ENCODE measurements around the gene SMAD3. TPM values are rescaled to one million over a fixed set of nuclear protein-coding genes. Genes with fewer than 3 reads are reported as not detected.

Gene SMAD3
- total RNA-seq, 2 experiments from 2014 or later = 35.1 to 39.2 TPM

- no peaks in the 10 kb centered on the region for H3K27me3 Mint-ChIP-seq (ENCODE audit: low read depth)
- peaks cover 8% of the 10 kb centered on the region for H3K4me1 Mint-ChIP-seq (ENCODE audit: low read depth)
- H3K4me3 Mint-ChIP-seq = no peak overlapping the region
- no peak for DNase-seq
- H3K36me3 Mint-ChIP-seq (ENCODE audit: low read depth) = peaks cover 22% of the 10 kb centered on the region
- intact Hi-C loops (cut with micrococcal nuclease) = no loop called here
- CTCF ChIA-PET = interaction anchor here (0.6 kb wide), 1 partner anchor 15 kb away, joined by 5 read pairs; no protein-coding TSS in a partner anchor
- H3K27ac Mint-ChIP-seq = no peak overlapping the region
- no peaks in the 10 kb centered on the region for H3K9me3 Mint-ChIP-seq
Observed at GRCh38 chr15:67193223-67193990, 128.0 kb downstream of the SMAD3 start.

GRCh38 chr15:67194171-67195114 is 129.0 kb downstream of the SMAD3 start:
- CTCF ChIA-PET = no interaction called here
- peak overlapping the region; percentile 11 for H3K27ac Mint-ChIP-seq
- H3K27me3 Mint-ChIP-seq (ENCODE audit: low read depth) = no peaks in the 10 kb centered on the region
- no peak overlapping the region for H3K4me3 Mint-ChIP-seq
- no peaks in the 10 kb centered on the region for H3K9me3 Mint-ChIP-seq
- peaks cover 12% of the 10 kb centered on the region for H3K4me1 Mint-ChIP-seq (ENCODE audit: low read depth)
- DNase-seq = no peak
- H3K36me3 Mint-ChIP-seq (ENCODE audit: low read depth) = peaks cover 21% of the 10 kb centered on the region
- intact Hi-C loops (cut with micrococcal nuclease) = no loop called here

GRCh38 chr15:67195305-67195704 is 129.9 kb downstream of the SMAD3 start:
- H3K9me3 Mint-ChIP-seq = no peaks in the 10 kb centered on the region
- DNase-seq = no peak
- intact Hi-C loops (cut with micrococcal nuclease) = no loop called here
- no peak overlapping the region for H3K27ac Mint-ChIP-seq
- no peak overlapping the region for H3K4me3 Mint-ChIP-seq
- CTCF ChIA-PET = no interaction called here
- H3K4me1 Mint-ChIP-seq (ENCODE audit: low read depth) = peaks cover 12% of the 10 kb centered on the region
- H3K27me3 Mint-ChIP-seq (ENCODE audit: low read depth) = no peaks in the 10 kb centered on the region
- H3K36me3 Mint-ChIP-seq (ENCODE audit: low read depth) = peaks cover 22% of the 10 kb centered on the region

- Mint-ChIP-seq H3K9me3 (no peaks in the 10 kb centered on the region), H3K4me3 (no peak overlapping the region), H3K36me3 (ENCODE audit: low read depth) (peaks cover 22% of the 10 kb centered on the region), H3K27ac (no peak overlapping the region), H3K27me3 (ENCODE audit: low read depth) (no peaks in the 10 kb centered on the region), H3K4me1 (ENCODE audit: low read depth) (peaks cover 12% of the 10 kb centered on the region)
- no peak for DNase-seq
- CTCF ChIA-PET = no interaction called here
- intact Hi-C loops (cut with micrococcal nuclease) = no loop called here
Observed at GRCh38 chr15:67196222-67196621, 130.8 kb downstream of the SMAD3 start.

GRCh38 chr15:67196672-67197363 is 131.4 kb downstream of the SMAD3 start:
- Mint-ChIP-seq H3K36me3 (ENCODE audit: low read depth) (peaks cover 24% of the 10 kb centered on the region), H3K4me1 (ENCODE audit: low read depth) (peaks cover 12% of the 10 kb centered on the region), H3K27me3 (ENCODE audit: low read depth) (no peaks in the 10 kb centered on the region), H3K9me3 (no peaks in the 10 kb centered on the region), H3K4me3 (no peak overlapping the region), H3K27ac (peak overlapping the region; percentile 15)
- intact Hi-C loops (cut with micrococcal nuclease) = no loop called here
- CTCF ChIA-PET = no interaction called here
- no peak for DNase-seq

GRCh38 chr15:67197364-67197695 is 131.9 kb downstream of the SMAD3 start:
- Mint-ChIP-seq H3K4me3 (no peak overlapping the region), H3K36me3 (ENCODE audit: low read depth) (peaks cover 24% of the 10 kb centered on the region), H3K4me1 (ENCODE audit: low read depth) (peaks cover 10% of the 10 kb centered on the region), H3K9me3 (no peaks in the 10 kb centered on the region), H3K27ac (no peak overlapping the region), H3K27me3 (ENCODE audit: low read depth) (no peaks in the 10 kb centered on the region)
- intact Hi-C loops (cut with micrococcal nuclease) = no loop called here
- CTCF ChIA-PET = no interaction called here
- DNase-seq = no peak

- DNase-seq = peak; percentile 46
- Mint-ChIP-seq H3K36me3 (ENCODE audit: low read depth) (peaks cover 21% of the 10 kb centered on the region), H3K4me1 (ENCODE audit: low read depth) (peaks cover 10% of the 10 kb centered on the region), H3K27ac (peak overlapping the region; percentile 67), H3K27me3 (ENCODE audit: low read depth) (no peaks in the 10 kb centered on the region), H3K9me3 (no peaks in the 10 kb centered on the region), H3K4me3 (no peak overlapping the region)
- intact Hi-C loops (cut with micrococcal nuclease) = no loop called here
- CTCF ChIA-PET = interaction anchor here (0.6 kb wide), 1 partner anchor 654 kb away, joined by 4 read pairs; no protein-coding TSS in a partner anchor
Observed at GRCh38 chr15:67198157-67198754, 132.9 kb downstream of the SMAD3 start.

- peaks cover 24% of the 10 kb centered on the region for H3K36me3 Mint-ChIP-seq (ENCODE audit: low read depth)
Observed at GRCh38 chr15:67199391-67199790, 134.0 kb downstream of the SMAD3 start.

GRCh38 chr15:67199881-67200763 is 134.7 kb downstream of the SMAD3 start:
- H3K9me3 Mint-ChIP-seq = no peaks in the 10 kb centered on the region
- CTCF ChIA-PET = interaction anchor here (0.9 to 1.4 kb wide), 3 partner anchors 12 to 28 kb away, joined by 3 to 4 read pairs (median 3); no protein-coding TSS in a partner anchor
- DNase-seq = no peak
- H3K27ac Mint-ChIP-seq = no peak overlapping the region
- H3K4me1 Mint-ChIP-seq (ENCODE audit: low read depth) = peaks cover 10% of the 10 kb centered on the region
- H3K27me3 Mint-ChIP-seq (ENCODE audit: low read depth) = no peaks in the 10 kb centered on the region
- intact Hi-C loops (cut with micrococcal nuclease) = no loop called here
- H3K4me3 Mint-ChIP-seq = no peak overlapping the region
- H3K36me3 Mint-ChIP-seq (ENCODE audit: low read depth) = peaks cover 24% of the 10 kb centered on the region

More at GRCh38 chr15:67199391-67199790, 134.0 kb downstream of the SMAD3 start:
- H3K27me3 Mint-ChIP-seq (ENCODE audit: low read depth) = no peaks in the 10 kb centered on the region
- CTCF ChIA-PET = no interaction called here
- no peaks in the 10 kb centered on the region for H3K9me3 Mint-ChIP-seq
- DNase-seq = no peak
- intact Hi-C loops (cut with micrococcal nuclease) = no loop called here
- H3K4me3 Mint-ChIP-seq = no peak overlapping the region
- no peak overlapping the region for H3K27ac Mint-ChIP-seq
- H3K4me1 Mint-ChIP-seq (ENCODE audit: low read depth) = peaks cover 10% of the 10 kb centered on the region

GRCh38 chr15:67201136-67201535 is 135.7 kb downstream of the SMAD3 start:
- H3K36me3 Mint-ChIP-seq (ENCODE audit: low read depth) = peaks cover 23% of the 10 kb centered on the region

GRCh38 chr15:67202091-67202490 is 136.7 kb downstream of the SMAD3 start:
- Mint-ChIP-seq H3K9me3 (no peaks in the 10 kb centered on the region), H3K27me3 (ENCODE audit: low read depth) (no peaks in the 10 kb centered on the region), H3K36me3 (ENCODE audit: low read depth) (peaks cover 17% of the 10 kb centered on the region), H3K4me1 (ENCODE audit: low read depth) (peaks cover 10% of the 10 kb centered on the region), H3K4me3 (no peak overlapping the region), H3K27ac (no peak overlapping the region)
- CTCF ChIA-PET = interaction anchor here (0.8 to 1.0 kb wide), 3 partner anchors 17 to 102 kb away, joined by 3 read pairs; no protein-coding TSS in a partner anchor
- intact Hi-C loops (cut with micrococcal nuclease) = no loop called here
- DNase-seq = no peak

More at GRCh38 chr15:67201136-67201535, 135.7 kb downstream of the SMAD3 start:
- no peaks in the 10 kb centered on the region for H3K27me3 Mint-ChIP-seq (ENCODE audit: low read depth)
- no peak overlapping the region for H3K4me3 Mint-ChIP-seq
- DNase-seq = no peak
- no peaks in the 10 kb centered on the region for H3K9me3 Mint-ChIP-seq
- CTCF ChIA-PET = interaction anchor here (0.9 to 1.4 kb wide), 3 partner anchors 11 to 27 kb away, joined by 3 to 4 read pairs (median 3); no protein-coding TSS in a partner anchor
- peaks cover 10% of the 10 kb centered on the region for H3K4me1 Mint-ChIP-seq (ENCODE audit: low read depth)
- H3K27ac Mint-ChIP-seq = no peak overlapping the region
- intact Hi-C loops (cut with micrococcal nuclease) = no loop called here
